GM23338 (cell line): ENCODE results near the gene GPR146. TPM values are rescaled to one million over a fixed set of nuclear protein-coding genes. Genes with fewer than 3 reads are reported as not detected.

Experiments used
- ATAC-seq: fragments of 200-7000 bp; cut with Tn5 transposase; 3 replicates; pipeline ENCODE4 v1.9.1; 2020
- DNase-seq: peaks from one replicate; pipeline ENCODE4 v3.0.0-alpha.2; 2015; ENCODE audit warnings: low spot score
- H2AFZ ChIP-seq: fragments of 200-600 bp; sonication (generic); 2 replicates; pipeline ENCODE4 v1.8.0; 2016; ENCODE audit warnings: antibody characterized with exemption, mild to moderate bottlenecking, moderate library complexity
- H3F3A ChIP-seq: fragments of 200-600 bp; sonication (generic); replicated peaks from 2 replicates; pipeline ENCODE4 v1.8.0; 2017; ENCODE audit warnings: antibody characterized with exemption, mixed run types, low read depth
- H3K27ac ChIP-seq: fragments of 200-600 bp; sonication (generic); 2 replicates; pipeline ENCODE4 v1.6.1; 2016; ENCODE audit warnings: low read depth
- H3K27me3 ChIP-seq: fragments of 200-600 bp; sonication (generic); 2 replicates; pipeline ENCODE4 v1.8.0; 2016; ENCODE audit warnings: mild to moderate bottlenecking, mixed run types, moderate library complexity; ENCODE audit not compliant: insufficient read depth
- H3K36me3 ChIP-seq: fragments of 200-600 bp; sonication (generic); 2 replicates; pipeline ENCODE4 v1.8.0; 2016; ENCODE audit warnings: mild to moderate bottlenecking; ENCODE audit not compliant: insufficient read depth
- H3K4me1 ChIP-seq: fragments of 200-600 bp; sonication (generic); 2 replicates; pipeline ENCODE4 v1.8.0; 2016; ENCODE audit warnings: mild to moderate bottlenecking, moderate library complexity; ENCODE audit not compliant: insufficient read depth
- H3K4me2 ChIP-seq: fragments of 200-600 bp; sonication (generic); 2 replicates; pipeline ENCODE4 v1.7.1; 2017; ENCODE audit warnings: mixed run types
- H3K4me3 ChIP-seq: fragments of 200-600 bp; sonication (generic); 2 replicates; pipeline ENCODE4 v1.6.1; 2016; ENCODE audit warnings: mixed run types
- H3K79me2 ChIP-seq: fragments of 200-600 bp; sonication (generic); replicated peaks from 2 replicates; pipeline ENCODE4 v1.8.0; 2017; ENCODE audit warnings: mild to moderate bottlenecking; ENCODE audit not compliant: insufficient read depth
- H3K9me2 ChIP-seq: fragments of 200-600 bp; sonication (generic); 2 replicates; pipeline ENCODE4 v1.8.0; 2017; ENCODE audit not compliant: insufficient read depth
- H4K20me1 ChIP-seq: fragments of 200-600 bp; sonication (generic); replicated peaks from 2 replicates; pipeline ENCODE4 v1.8.0; 2017; ENCODE audit warnings: mild to moderate bottlenecking; ENCODE audit not compliant: insufficient read depth
- H3K27ac Mint-ChIP-seq: 2 replicates; pipeline ENCODE4 v1.8.0; 2020; ENCODE audit warnings: inconsistent platforms, mild to moderate bottlenecking, moderate library complexity, mixed read lengths
- H3K27me3 Mint-ChIP-seq: 3 replicates; pipeline ENCODE4 v1.8.0; 2022; ENCODE audit warnings: low read depth, mild to moderate bottlenecking, moderate library complexity, mixed read lengths, inconsistent platforms; ENCODE audit not compliant: insufficient read depth, poor library complexity
- H3K36me3 Mint-ChIP-seq: 3 replicates; pipeline ENCODE4 v1.8.0; 2021; ENCODE audit warnings: low read depth, mild to moderate bottlenecking, inconsistent platforms, moderate library complexity, mixed read lengths
- H3K4me1 Mint-ChIP-seq: 3 replicates; pipeline ENCODE4 v1.8.0; 2020; ENCODE audit warnings: mild to moderate bottlenecking, inconsistent platforms, mixed read lengths
- H3K4me3 Mint-ChIP-seq: 3 replicates; pipeline ENCODE4 v1.8.0; 2021; ENCODE audit warnings: moderate library complexity, mild to moderate bottlenecking, inconsistent platforms, mixed read lengths
- H3K9me3 Mint-ChIP-seq: 3 replicates; pipeline ENCODE4 v1.8.0; 2020; ENCODE audit warnings: moderate library complexity, mild to moderate bottlenecking, inconsistent platforms, mixed read lengths
- CREB1 ChIP-seq: fragments of 250-450 bp; sonication (Bioruptor Pico); IDR thresholded peaks from 2 replicates; pipeline ENCODE4 v1.5.0; 2020; ENCODE audit warnings: low read depth, mild to moderate bottlenecking, moderate library complexity
- CTCF ChIP-seq, 2 experiments: fragments of 200-600 bp in 1 of 2; sonication (generic) in 1 of 2; conservative IDR thresholded peaks; 2 replicates each; pipeline versions ENCODE4 v1.5.1 to v1.6.1; 2016 to 2017; ENCODE audit warnings: antibody characterized with exemption in 2 of 2, low read depth in 2 of 2, mild to moderate bottlenecking in 2 of 2, moderate library complexity in 1 of 2
- ETS1 ChIP-seq: IDR thresholded peaks from 2 replicates; pipeline ENCODE4 v1.6.1; 2016; ENCODE audit warnings: antibody characterized with exemption
- EZH2 ChIP-seq: fragments of 200-600 bp; sonication (generic); IDR thresholded peaks from one replicate; pipeline ENCODE4 v1.8.0; 2017; ENCODE audit warnings: antibody characterized with exemption, mild to moderate bottlenecking, low read depth; ENCODE audit not compliant: unreplicated experiment
- EZH2phosphoT487 ChIP-seq: fragments of 200-600 bp; sonication (generic); IDR thresholded peaks from one replicate; pipeline ENCODE4 v1.8.1; 2018; ENCODE audit warnings: antibody characterized with exemption; ENCODE audit not compliant: unreplicated experiment
- JUNB ChIP-seq: IDR thresholded peaks from one replicate; pipeline ENCODE4 v1.6.1; 2016; ENCODE audit warnings: antibody characterized with exemption; ENCODE audit not compliant: unreplicated experiment
- POLR2AphosphoS5 ChIP-seq: IDR thresholded peaks from 2 replicates; pipeline ENCODE4 v1.6.1; 2016; ENCODE audit warnings: antibody characterized with exemption, low read depth
- REST ChIP-seq: IDR thresholded peaks from one replicate; pipeline ENCODE4 v1.6.1; 2018; ENCODE audit warnings: antibody characterized with exemption; ENCODE audit not compliant: unreplicated experiment
- STAT1 ChIP-seq: IDR thresholded peaks from one replicate; pipeline ENCODE4 v1.6.1; 2016; ENCODE audit warnings: antibody characterized with exemption; ENCODE audit not compliant: unreplicated experiment
- ZNF114 ChIP-seq: fragments of 250-450 bp; sonication (Bioruptor Pico); IDR thresholded peaks from 2 replicates; pipeline ENCODE4 v1.5.0; 2020; ENCODE audit warnings: mild to moderate bottlenecking, moderate library complexity
- ZNF331 ChIP-seq: fragments of 250-450 bp; sonication (Bioruptor Pico); IDR thresholded peaks from 2 replicates; pipeline ENCODE4 v1.5.0; 2020; ENCODE audit warnings: low read depth, mild to moderate bottlenecking, moderate library complexity
- ZNF462 ChIP-seq: fragments of 250-450 bp; sonication (Bioruptor Pico); IDR thresholded peaks from 2 replicates; pipeline ENCODE4 v1.5.0; 2020; ENCODE audit warnings: mild to moderate bottlenecking, moderate library complexity
- polyA plus RNA-seq: library from polyadenylated mRNA; unstranded; fragments of >200 nt; fragmentation: Nextera tagmentation; extraction: Ambion mirVana; gene quantifications from 2 replicates; pipeline ENCODE4 v1.2.1, GENCODE V29; 2016
- total RNA-seq: library from RNA; depleted of rRNA; stranded (reverse); fragments of >200 nt; shearing (Covaris generic); gene quantifications from 2 replicates; pipeline ENCODE4 v1.2.3, GENCODE V29; 2014

Gene GPR146
- total and polyA plus RNA-seq, 2 experiments from 2014 or later = 0.28 to 0.37 TPM

- TF ChIP-seq CTCF (conservative IDR thresholded peaks at IDR 0.05; ENCODE audit: low read depth in 2 of 2) = no peak
- no peak for TF ChIP-seq EZH2
- TF ChIP-seq ZNF114 (CRISPR knock-in tag) = no peak
These were observed 26.6 kb upstream of the GPR146 start (continued) for GRCh38 chr7:1017586-1018333.

- Histone ChIP-seq H3K79me2 (0 out of 2 replicates have a peak, but pooled peaks cover 9% of the 10 kb centered on the region), H4K20me1 (0 out of 2 replicates have a peak, but pooled peaks cover 9% of the 10 kb centered on the region), H3K36me3 (no peaks in the 10 kb centered on the region), H3K27me3 (no peaks in the 10 kb centered on the region), H3K4me3 (no peak overlapping the region), H3K9me2 (no peaks in the 10 kb centered on the region), H3K4me2 (no peak overlapping the region), H3K4me1 (no peaks in the 10 kb centered on the region), H3K27ac (no peak overlapping the region), H2AFZ (no peak overlapping the region), H3F3A (no peaks in the 10 kb centered on the region)
- no peaks in the 10 kb centered on the region; the same call in 2 of the 3 replicates for H3K4me1 Mint-ChIP-seq
- no peak overlapping the region for H3K4me3 Mint-ChIP-seq
- DNase-seq (no peak), ATAC-seq (no peak)
- no peaks in the 10 kb centered on the region; the same call in 2 of the 3 replicates for H3K9me3 Mint-ChIP-seq
- H3K27ac Mint-ChIP-seq = no peak overlapping the region
- peaks cover 7% of the 10 kb centered on the region for H3K27me3 Mint-ChIP-seq
- peaks cover 8% of the 10 kb centered on the region; the same call in 2 of the 3 replicates for H3K36me3 Mint-ChIP-seq
- no peak for TF ChIP-seq REST
- no peak for TF ChIP-seq ZNF462 (CRISPR knock-in tag)
- no peak for TF ChIP-seq STAT1
- no peak for TF ChIP-seq JUNB
- no peak for TF ChIP-seq EZH2phosphoT487
- TF ChIP-seq ZNF114 (CRISPR knock-in tag) = no peak
- TF ChIP-seq EZH2 = no peak
- no peak for TF ChIP-seq ZNF331 (CRISPR knock-in tag)
- no peak for TF ChIP-seq CREB1 (CRISPR knock-in tag)
- no peak for TF ChIP-seq ETS1
- no peak for TF ChIP-seq POLR2AphosphoS5
These were observed 26.0 kb upstream of the GPR146 start for GRCh38 chr7:1018334-1018695.
